NT2/D1 (cell line): Measurements from ENCODE around the gene DUS3L.

ENCODE experiments used
- SUZ12 ChIP-seq: IDR thresholded peaks from 2 replicates; pipeline ENCODE4 v1.6.1; 2011; ENCODE audit not compliant: insufficient read length, insufficient read depth; ENCODE audit errors: extremely low read depth
- YY1 ChIP-seq: IDR thresholded peaks from 2 replicates; pipeline ENCODE4 v1.6.1; 2011; ENCODE audit not compliant: insufficient read length, insufficient read depth
- ZNF274 ChIP-seq: IDR thresholded peaks from 2 replicates; pipeline ENCODE4 v1.6.1; 2011; ENCODE audit warnings: mild to moderate bottlenecking, low read depth, low read length

DNA sequence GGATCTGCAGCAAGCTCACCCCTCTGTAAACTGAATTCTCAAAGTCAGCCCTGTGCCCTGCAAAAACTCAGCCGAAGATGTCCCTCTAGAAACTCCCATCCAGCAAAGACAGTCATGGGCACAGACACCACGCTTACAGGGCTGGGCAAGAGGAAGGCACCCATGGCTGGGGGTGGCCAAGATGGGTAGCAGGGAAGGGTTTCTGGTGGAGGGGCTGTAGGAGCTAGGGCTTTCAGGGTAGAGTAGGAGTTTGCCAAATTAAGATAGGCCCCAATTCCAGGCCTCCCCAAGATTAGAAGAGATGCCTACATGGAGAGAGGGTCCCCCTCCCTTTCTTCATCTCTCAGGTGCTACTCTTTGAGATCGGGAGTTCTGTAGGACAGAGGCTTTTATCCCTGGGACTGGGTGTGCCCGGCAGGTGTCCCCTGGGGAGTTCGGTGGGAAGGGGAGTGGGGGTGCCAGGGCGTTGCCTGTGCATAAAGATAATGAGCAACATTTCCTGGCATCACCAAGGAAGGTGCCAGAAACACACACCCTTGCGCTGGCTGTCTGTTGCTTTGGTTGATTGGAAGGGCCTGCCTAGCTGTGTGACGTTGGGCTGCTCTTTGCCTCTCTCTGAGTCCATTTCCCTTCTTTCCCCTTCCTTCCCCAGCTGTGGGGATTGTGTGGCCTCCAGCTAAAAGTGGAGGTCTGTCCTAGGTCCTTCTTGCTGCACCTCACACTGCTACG lies 23.3 kb upstream of the DUS3L start:
- TF ChIP-seq ZNF274 (no peak), YY1 (no peak), SUZ12 (no peak)
